Measurements from ENCODE around the gene ANP32B.
"Not testable (repeated sequence)": the region's sequence is repeated elsewhere in the genome, so short reads cannot be mapped to it uniquely, and the experiment has no call there.

The ANP32B gene

DNA sequence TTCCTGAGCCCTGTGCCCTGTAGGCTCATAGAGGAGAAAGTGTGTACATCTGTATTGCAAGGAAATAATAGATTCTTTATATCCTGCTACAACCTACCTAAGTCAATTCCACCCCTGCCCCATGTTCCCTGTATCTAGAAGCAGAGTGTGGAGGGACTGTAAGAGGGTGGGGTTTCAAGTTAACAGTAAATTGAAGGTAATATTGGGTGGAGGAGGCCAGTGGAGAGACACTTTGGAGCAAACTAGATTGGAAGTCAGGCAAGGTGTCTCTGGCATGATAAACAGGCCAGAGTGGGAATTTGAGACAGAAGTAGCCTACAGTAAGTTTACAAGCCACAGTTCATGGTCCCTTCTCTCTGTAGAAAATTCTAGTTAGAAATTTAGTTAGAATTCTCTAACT, 42.9 kb upstream of the ANP32B start:
- H3K27ac Mint-ChIP-seq: no peak overlapping the region
- no peaks in the 10 kb centered on the region for H3K4me1 Mint-ChIP-seq
- no peak overlapping the region for H3K4me3 Mint-ChIP-seq
- no peaks in the 10 kb centered on the region for H3K36me3 Mint-ChIP-seq (ENCODE audit: low read depth)
- TF ChIP-seq, protein P1, sequence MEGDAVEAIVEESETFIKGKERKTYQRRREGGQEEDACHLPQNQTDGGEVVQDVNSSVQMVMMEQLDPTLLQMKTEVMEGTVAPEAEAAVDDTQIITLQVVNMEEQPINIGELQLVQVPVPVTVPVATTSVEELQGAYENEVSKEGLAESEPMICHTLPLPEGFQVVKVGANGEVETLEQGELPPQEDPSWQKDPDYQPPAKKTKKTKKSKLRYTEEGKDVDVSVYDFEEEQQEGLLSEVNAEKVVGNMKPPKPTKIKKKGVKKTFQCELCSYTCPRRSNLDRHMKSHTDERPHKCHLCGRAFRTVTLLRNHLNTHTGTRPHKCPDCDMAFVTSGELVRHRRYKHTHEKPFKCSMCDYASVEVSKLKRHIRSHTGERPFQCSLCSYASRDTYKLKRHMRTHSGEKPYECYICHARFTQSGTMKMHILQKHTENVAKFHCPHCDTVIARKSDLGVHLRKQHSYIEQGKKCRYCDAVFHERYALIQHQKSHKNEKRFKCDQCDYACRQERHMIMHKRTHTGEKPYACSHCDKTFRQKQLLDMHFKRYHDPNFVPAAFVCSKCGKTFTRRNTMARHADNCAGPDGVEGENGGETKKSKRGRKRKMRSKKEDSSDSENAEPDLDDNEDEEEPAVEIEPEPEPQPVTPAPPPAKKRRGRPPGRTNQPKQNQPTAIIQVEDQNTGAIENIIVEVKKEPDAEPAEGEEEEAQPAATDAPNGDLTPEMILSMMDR (IDR thresholded peaks at IDR 0.05; ENCODE audit: unreplicated experiment in 3 of 3): no peak
- no peaks in the 10 kb centered on the region for H3K9me3 Mint-ChIP-seq
- H3K27me3 Mint-ChIP-seq (ENCODE audit: low read depth): peaks cover 66% of the 10 kb centered on the region

DNA sequence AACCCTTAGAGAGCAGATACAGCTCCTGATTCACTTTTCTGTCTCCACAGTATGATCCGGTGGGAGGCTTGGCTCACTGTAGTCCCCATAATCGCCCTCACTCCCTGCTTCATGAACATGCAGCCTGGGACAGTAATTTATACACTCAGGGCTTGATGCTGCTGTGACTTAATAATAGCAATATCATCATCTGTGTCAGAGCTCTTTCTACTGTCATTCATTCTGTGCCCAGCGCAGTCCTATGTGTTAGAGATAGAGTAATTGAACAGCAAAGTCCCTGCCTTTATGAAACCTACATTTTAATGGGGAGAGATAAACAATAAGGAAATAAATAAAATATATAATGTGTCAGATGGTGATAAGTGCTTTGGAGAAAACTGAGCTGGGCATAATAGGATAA, 42.4 kb upstream of the ANP32B start:
- no peaks in the 10 kb centered on the region for H3K36me3 Mint-ChIP-seq (ENCODE audit: low read depth)
- peaks cover 63% of the 10 kb centered on the region for H3K27me3 Mint-ChIP-seq (ENCODE audit: low read depth)
- TF ChIP-seq, protein P1 (IDR thresholded peaks at IDR 0.05; ENCODE audit: unreplicated experiment in 3 of 3): no peak
- no peak overlapping the region for H3K27ac Mint-ChIP-seq
- H3K4me3 Mint-ChIP-seq: no peak overlapping the region
- H3K4me1 Mint-ChIP-seq: no peaks in the 10 kb centered on the region
- H3K9me3 Mint-ChIP-seq: no peaks in the 10 kb centered on the region

DNA sequence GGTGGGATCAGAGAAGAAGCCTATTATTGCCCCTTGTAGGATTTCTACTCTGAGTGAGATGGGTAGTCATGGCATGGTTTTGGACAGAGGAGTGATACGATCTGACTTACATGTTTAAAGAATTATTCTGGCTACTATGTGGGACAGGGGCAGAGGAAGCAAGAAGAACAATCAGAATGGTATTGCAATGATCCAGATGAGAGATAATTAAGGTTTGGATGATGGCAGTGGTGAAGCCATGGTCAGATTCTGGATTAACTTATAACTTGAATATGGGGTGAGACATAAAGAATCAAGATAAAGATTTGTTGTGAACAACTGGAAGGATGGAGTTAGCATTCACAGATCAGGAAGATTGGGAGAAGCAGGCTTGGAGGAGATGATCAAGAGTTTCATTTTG, 41.8 kb upstream of the ANP32B start:
- TF ChIP-seq, protein P1 (IDR thresholded peaks at IDR 0.05; ENCODE audit: unreplicated experiment in 3 of 3): no peak
- H3K27ac Mint-ChIP-seq: no peak overlapping the region
- no peak overlapping the region for H3K4me3 Mint-ChIP-seq
- H3K27me3 Mint-ChIP-seq (ENCODE audit: low read depth): peaks cover 63% of the 10 kb centered on the region
- H3K4me1 Mint-ChIP-seq: no peaks in the 10 kb centered on the region
- no peaks in the 10 kb centered on the region for H3K36me3 Mint-ChIP-seq (ENCODE audit: low read depth)
- peaks cover 2% of the 10 kb centered on the region for H3K9me3 Mint-ChIP-seq

DNA sequence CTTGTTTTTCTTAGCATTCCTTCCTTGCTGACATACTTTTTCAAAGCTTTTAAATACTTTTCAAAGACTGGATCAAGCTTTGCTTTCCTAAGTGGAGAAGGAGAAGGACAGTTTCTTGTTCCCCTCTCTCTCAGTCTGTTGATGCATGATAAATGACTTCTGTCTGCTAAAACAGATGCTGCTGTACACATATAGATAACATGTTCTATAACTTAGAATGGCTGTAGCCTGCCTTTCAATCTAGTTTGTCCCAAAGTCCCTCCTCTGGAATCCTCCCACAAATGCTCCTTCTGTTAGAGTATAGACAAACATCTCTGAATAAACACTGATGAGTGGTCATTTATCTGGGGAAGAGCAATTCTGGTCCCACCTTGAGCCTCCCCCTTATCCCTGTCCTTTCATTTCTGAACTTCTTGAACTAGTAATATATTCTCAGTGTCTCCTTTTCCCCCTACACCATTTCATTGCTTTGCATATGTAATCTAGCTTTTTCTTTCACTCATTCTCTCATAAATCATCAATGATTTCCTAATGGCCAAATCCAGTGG, 39.8 kb upstream of the ANP32B start:
- no peak overlapping the region for H3K4me3 Mint-ChIP-seq
- peaks cover 63% of the 10 kb centered on the region for H3K27me3 Mint-ChIP-seq (ENCODE audit: low read depth)
- H3K36me3 Mint-ChIP-seq (ENCODE audit: low read depth): no peaks in the 10 kb centered on the region
- H3K27ac Mint-ChIP-seq: no peak overlapping the region
- TF ChIP-seq, protein P1 (IDR thresholded peaks at IDR 0.05; ENCODE audit: unreplicated experiment in 3 of 3): no peak
- no peaks in the 10 kb centered on the region for H3K4me1 Mint-ChIP-seq
- peaks cover 3% of the 10 kb centered on the region for H3K9me3 Mint-ChIP-seq

DNA sequence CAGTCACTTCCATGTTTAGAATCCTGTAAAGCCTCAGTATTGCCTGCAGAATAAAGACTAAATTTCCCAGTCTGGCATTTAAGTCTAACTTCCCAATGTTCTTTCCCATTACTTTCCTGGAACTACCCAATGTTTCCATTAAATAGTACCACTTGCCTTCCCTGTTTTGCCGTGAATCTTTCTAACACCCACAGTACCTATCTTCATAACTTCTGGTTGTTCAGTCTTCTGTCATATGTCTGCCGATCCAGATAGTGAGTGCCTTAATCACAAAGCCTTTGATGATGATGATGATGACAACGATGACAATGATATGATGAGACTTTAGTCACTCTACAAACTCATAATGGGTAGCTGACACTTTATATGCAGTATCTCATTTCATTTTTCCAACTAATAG, 38.5 kb upstream of the ANP32B start:
- TF ChIP-seq, protein P1 (IDR thresholded peaks at IDR 0.05; ENCODE audit: unreplicated experiment in 3 of 3): no peak
- H3K36me3 Mint-ChIP-seq (ENCODE audit: low read depth): no peaks in the 10 kb centered on the region
- no peak overlapping the region for H3K4me3 Mint-ChIP-seq

DNA sequence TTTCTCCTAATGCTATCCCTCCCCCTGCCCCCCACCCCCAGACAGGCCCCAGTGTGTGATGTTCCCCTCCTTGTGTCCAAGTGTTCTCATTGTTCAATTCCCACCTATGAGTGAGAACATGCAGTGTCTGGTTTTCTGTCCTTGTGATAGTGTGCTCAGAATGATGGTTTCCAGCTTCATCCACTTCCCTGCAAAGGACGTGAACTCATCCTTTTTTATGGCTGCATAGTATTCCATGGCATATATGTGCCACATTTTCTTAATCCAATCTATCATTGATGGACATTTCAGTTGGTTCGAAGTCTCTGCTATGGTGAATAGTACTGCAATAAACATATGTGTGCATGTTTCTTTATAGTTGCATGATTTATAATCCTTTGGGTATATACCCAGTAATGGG, 37.7 kb upstream of the ANP32B start:
- H3K4me3 Mint-ChIP-seq; H3K4me1 Mint-ChIP-seq; H3K36me3 Mint-ChIP-seq (ENCODE audit: low read depth); H3K27ac Mint-ChIP-seq; H3K9me3 Mint-ChIP-seq: not testable (repeated sequence)
- peaks cover 65% of the 10 kb centered on the region for H3K27me3 Mint-ChIP-seq (ENCODE audit: low read depth)

More for the DNA sequence above, 38.5 kb upstream of the ANP32B start:
- H3K27ac Mint-ChIP-seq: no peak overlapping the region
- peaks cover 6% of the 10 kb centered on the region for H3K9me3 Mint-ChIP-seq
- H3K4me1 Mint-ChIP-seq: no peaks in the 10 kb centered on the region
- H3K27me3 Mint-ChIP-seq (ENCODE audit: low read depth): peaks cover 63% of the 10 kb centered on the region

DNA sequence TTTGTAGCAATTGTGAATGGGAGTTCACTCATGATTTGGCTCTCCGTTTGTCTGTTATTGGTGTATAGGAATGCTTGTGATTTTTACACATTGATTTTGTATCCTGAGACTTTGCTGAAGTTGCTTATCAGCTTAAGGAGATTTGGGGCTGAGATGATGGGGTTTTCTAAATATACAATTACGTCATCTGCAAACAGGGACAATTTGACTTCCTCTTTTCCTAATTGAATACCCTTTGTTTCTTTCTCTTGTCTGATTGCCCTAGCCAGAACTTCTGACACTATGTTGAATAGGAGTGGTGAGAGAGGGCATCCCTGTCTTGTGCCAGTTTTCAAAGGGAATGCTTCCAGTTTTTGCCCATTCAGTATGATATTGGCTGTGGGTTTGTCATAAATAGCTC, 36.0 kb upstream of the ANP32B start:
- not testable (repeated sequence) for H3K36me3 Mint-ChIP-seq (ENCODE audit: low read depth); H3K27ac Mint-ChIP-seq
- peaks cover 54% of the 10 kb centered on the region for H3K27me3 Mint-ChIP-seq (ENCODE audit: low read depth)

DNA sequence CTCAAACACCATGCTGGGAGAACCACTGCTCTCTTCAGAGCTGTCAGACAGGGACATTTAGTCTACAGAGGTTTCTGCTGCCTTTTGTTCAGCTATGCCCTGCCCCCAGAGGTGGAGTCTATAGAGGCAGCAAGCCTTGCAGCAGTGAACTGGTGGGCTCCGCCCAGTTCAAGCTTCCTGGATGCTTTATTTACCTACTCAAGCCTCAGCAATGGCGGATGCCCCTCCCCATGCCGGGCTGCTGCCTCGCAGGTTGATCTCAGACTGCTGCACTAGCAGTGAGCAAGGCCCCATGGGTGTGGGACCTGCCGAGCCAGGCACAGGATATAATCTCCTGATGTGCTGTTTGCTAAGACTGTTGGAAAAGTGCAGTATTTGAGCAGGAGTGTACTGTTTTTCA, 32.3 kb upstream of the ANP32B start:
- not testable (repeated sequence) for H3K36me3 Mint-ChIP-seq (ENCODE audit: low read depth); H3K4me1 Mint-ChIP-seq; H3K9me3 Mint-ChIP-seq; H3K4me3 Mint-ChIP-seq; H3K27ac Mint-ChIP-seq
- peaks cover 59% of the 10 kb centered on the region for H3K27me3 Mint-ChIP-seq (ENCODE audit: low read depth)

More for the DNA sequence above, 36.0 kb upstream of the ANP32B start:
- H3K4me3 Mint-ChIP-seq, H3K9me3 Mint-ChIP-seq, H3K4me1 Mint-ChIP-seq: not testable (repeated sequence)
